ENCODE measurements around the gene EPAS1. TPM values are rescaled to one million over a fixed set of nuclear protein-coding genes. Genes with fewer than 3 reads are reported as not detected.

The EPAS1 gene
- total RNA-seq, 1 experiment from 2014 or later: 55.9 TPM

GRCh38 chr2:46329340-46329739 lies 32.1 kb downstream of the EPAS1 start (continued):
- TF ChIP-seq CTCF (IDR thresholded peaks at IDR 0.05 in 2 of 3, conservative IDR thresholded peaks at IDR 0.05 in 1 of 3; ENCODE audit: borderline replicate concordance in 1 of 3, insufficient read depth in 1 of 3, low read depth in 2 of 3, low read length in 2 of 3) (no peak), REST (IDR thresholded peaks at IDR 0.05; ENCODE audit: low read depth) (no peak)

GRCh38 chr2:46329803-46330775 lies 32.9 kb downstream of the EPAS1 start:
- H3K9me2 ChIP-seq (ENCODE audit: insufficient read depth): no peaks in the 10 kb centered on the region
- H2AFZ ChIP-seq (ENCODE audit: low read depth, low read length, poor library complexity, severe bottlenecking): no peak overlapping the region
- H3K9me3 ChIP-seq (ENCODE audit: control insufficient read depth in 1 of 2, insufficient read depth in 1 of 2, low read depth in 1 of 2, low read length in 2 of 2): no peaks in the 10 kb centered on the region
- peaks cover 0 to 16% of the 10 kb centered on the region in 2 experiments; a peak in 1 of 4 replicates for H3K4me1 ChIP-seq (ENCODE audit: control insufficient read depth in 1 of 2, insufficient read depth in 2 of 2, low read length in 2 of 2)
- H3K36me3 ChIP-seq (ENCODE audit: control insufficient read depth in 1 of 2, insufficient read depth in 2 of 2, low read length in 2 of 2): no peaks in the 10 kb centered on the region
- H3K27me3 ChIP-seq (ENCODE audit: insufficient read depth, low read length): no peaks in the 10 kb centered on the region
- H3K4me3 ChIP-seq (replicated peaks in 1 of 2; ENCODE audit: low read depth in 1 of 2, low read length in 2 of 2): no peak overlapping the region
- H3K27ac ChIP-seq (ENCODE audit: low read depth, low read length): no peak overlapping the region
- no peak overlapping the region for H3K9ac ChIP-seq (ENCODE audit: low read length)
- no peaks in the 10 kb centered on the region for H4K20me1 ChIP-seq (ENCODE audit: insufficient read depth)
- no peak for ATAC-seq
- H3K4me2 ChIP-seq (ENCODE audit: low read length): no peak overlapping the region
- ChIA-PET POLR2A (interaction anchor here (1.0 kb wide), 1 partner anchor 11 kb away, joined by 4 read pairs; no protein-coding TSS in a partner anchor), CTCF (no interaction called here), RAD21 (ENCODE audit: low non-redundant PET in 1 of 2, low total read pairs in 2 of 2, uncharacterized antibody in 2 of 2, unreplicated experiment in 2 of 2) (no interaction called here)
- DNase-seq (ENCODE audit: low read depth, low spot score): no peak
- intact Hi-C loops (cut with micrococcal nuclease): no loop called here
- H3K79me2 ChIP-seq (ENCODE audit: insufficient read depth, low read length): no peaks in the 10 kb centered on the region
- no TSS peak for BruUV-seq (replicated peaks)
- no peak for TF ChIP-seq CEBPB (IDR thresholded peaks at IDR 0.05; ENCODE audit: low read depth)
- no peak for TF ChIP-seq ZBTB33 (IDR thresholded peaks at IDR 0.05; ENCODE audit: extremely low read depth, insufficient replicate concordance, low read length)
- no peak for TF ChIP-seq SRF (IDR thresholded peaks at IDR 0.05; ENCODE audit: low read depth)
- TF ChIP-seq JUND (IDR thresholded peaks at IDR 0.05): no peak
- no peak for TF ChIP-seq FOSL1 (IDR thresholded peaks at IDR 0.05; ENCODE audit: low read depth)
- no peak for TF ChIP-seq EZH2phosphoT487 (IDR thresholded peaks at IDR 0.05; ENCODE audit: borderline replicate concordance)
- TF ChIP-seq REST (IDR thresholded peaks at IDR 0.05; ENCODE audit: low read depth): no peak
- TF ChIP-seq YY1 (IDR thresholded peaks at IDR 0.05; ENCODE audit: extremely low read depth, insufficient replicate concordance, low read depth, low read length): no peak
- TF ChIP-seq CBX3 (IDR thresholded peaks at IDR 0.05; ENCODE audit: low read depth): no peak

Data from HCT116 (cell line).